ENCODE data around the gene DOCK7. TPM values are rescaled to one million over a fixed set of nuclear protein-coding genes. Genes with fewer than 3 reads are reported as not detected.

The DOCK7 gene
- total RNA-seq, 2 donors from 2014 or later = 9.8 to 11.9 TPM

DNA sequence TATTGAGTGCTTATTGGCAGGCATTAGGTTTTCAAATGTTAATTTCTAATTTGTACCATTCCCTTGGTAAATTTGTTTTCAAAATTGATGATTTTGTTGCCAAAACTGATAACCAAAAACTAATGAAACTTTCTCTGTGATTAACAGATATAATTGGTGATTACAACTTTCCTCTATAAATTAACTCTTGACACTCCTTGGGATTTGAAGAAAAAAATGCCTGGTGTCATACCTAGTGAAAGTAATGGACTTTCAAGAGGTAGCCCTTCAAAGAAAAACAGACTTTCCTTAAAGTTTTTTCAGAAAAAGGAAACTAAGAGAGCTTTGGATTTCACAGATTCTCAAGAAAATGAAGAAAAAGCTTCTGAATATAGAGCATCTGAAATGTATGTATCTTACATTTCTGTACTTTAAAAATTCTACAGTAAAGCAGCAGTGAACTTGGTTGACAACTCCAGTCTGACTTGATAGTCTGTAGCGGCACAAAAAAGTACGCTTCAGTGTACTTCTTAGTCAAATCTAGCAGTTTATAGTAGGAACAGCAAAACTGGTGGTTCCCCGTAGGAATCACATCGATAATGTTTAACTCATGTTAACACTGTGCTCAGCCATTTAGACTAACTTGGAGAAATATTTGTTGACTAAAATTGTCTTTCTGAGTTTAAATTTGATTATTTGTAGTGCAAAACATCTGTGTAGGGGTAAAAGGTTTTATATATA lies 248.4 kb downstream of the DOCK7 start:
- no peaks in the 10 kb centered on the region for H3K27me3 ChIP-seq
- H3K4me3 ChIP-seq = no peak overlapping the region
- DNase-seq (ENCODE audit: low spot score) = no peak
- H3K9me3 ChIP-seq = no peaks in the 10 kb centered on the region
- H3K36me3 ChIP-seq = peaks cover 9% of the 10 kb centered on the region
- peaks cover 0 to 27% of the 10 kb centered on the region in 2 donors for H3K4me1 ChIP-seq
- H3K27ac ChIP-seq = no peak overlapping the region
- no peak for TF ChIP-seq CTCF (IDR thresholded peaks at IDR 0.05)

DNA sequence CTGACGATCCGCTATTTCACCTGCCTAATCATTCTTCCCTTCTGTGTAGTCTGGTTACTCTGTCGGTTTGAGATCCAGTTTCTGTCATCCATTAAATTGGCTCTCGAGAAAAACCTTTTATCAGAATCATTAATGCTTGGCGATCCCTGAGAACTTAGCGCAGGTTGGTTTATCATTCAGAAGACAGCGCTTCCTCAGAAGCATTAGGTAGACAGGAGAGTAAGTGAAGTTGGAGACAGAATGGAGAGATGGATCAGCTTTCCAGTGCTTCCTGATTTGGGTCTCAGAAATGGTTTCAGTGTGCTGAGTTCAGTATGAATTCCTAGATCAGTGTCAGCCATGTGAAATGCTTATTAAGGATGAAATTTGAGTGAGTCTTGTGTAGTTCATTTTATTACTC lies 250.0 kb downstream of the DOCK7 start:
- Histone ChIP-seq H3K9me3 (no peaks in the 10 kb centered on the region), H3K36me3 (peaks cover 9% of the 10 kb centered on the region), H3K4me1 (peaks cover 0 to 29% of the 10 kb centered on the region in 2 donors), H3K4me3 (peak overlapping the region; percentile 78 to 96), H3K27ac (peak overlapping the region in 1 of 2 donors; percentile 95), H3K27me3 (no peaks in the 10 kb centered on the region)
- DNase-seq (ENCODE audit: low spot score) = no peak
- no peak for TF ChIP-seq CTCF (IDR thresholded peaks at IDR 0.05)

GRCh38 chr1:62437273-62437940 lies 250.8 kb downstream of the DOCK7 start:
- H3K27me3 ChIP-seq = no peaks in the 10 kb centered on the region
- H3K27ac ChIP-seq = peak overlapping the region; percentile 95 to 98
- no peak for DNase-seq (ENCODE audit: low spot score)
- peaks cover 9% of the 10 kb centered on the region for H3K36me3 ChIP-seq
- peaks cover 0 to 29% of the 10 kb centered on the region in 2 donors for H3K4me1 ChIP-seq
- H3K9me3 ChIP-seq = no peaks in the 10 kb centered on the region
- no peak for TF ChIP-seq CTCF (IDR thresholded peaks at IDR 0.05)
- H3K4me3 ChIP-seq = peak overlapping the region; percentile 78 to 96

DNA sequence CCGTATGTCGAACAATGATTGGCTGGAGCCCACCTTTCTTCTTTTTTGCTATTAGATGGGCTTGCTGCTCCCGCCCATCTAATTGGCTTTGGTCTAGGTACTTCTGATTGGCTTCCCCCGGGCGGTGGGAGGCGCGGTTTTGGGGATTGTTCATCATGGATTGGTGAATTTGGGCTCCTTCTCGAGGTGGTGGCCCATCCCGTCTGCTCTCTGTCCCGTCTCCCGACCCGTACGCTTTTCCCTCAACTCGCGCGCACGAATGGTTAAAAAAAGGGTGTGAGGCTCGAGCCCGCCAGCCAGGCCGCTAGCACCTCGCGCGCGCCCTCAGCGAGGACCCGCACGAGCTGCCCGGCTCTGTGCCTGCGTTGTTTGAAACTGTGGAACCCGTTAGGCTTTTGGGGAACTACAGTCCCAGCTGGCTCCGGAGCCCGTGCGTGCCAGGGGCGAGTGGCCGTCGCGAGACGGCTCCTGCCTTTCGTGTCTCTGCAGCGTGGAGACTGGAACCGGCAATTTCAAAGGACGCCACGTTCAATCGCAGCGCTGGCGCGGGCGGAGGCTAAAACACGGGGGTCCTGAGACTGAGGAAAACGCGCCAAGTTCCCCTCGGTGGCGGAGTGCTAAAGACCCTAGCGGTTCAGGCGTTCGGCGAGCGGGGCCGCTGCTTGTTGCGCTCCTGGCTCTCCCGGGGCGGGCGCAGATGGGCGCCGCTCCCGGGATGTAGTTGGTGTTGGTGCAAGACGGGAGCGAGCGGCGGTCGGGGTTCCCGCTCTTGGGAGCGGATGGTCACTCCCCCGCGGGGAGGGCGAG lies 251.5 kb downstream of the DOCK7 start, which contains the start of gene USP1:
Gene USP1 (plus strand): TSS at position 584 of the 807 bp plus-strand sequence. CDS start 2,819 bp downstream, outside the sequence.
- no peaks in the 10 kb centered on the region for H3K27me3 ChIP-seq
- no peaks in the 10 kb centered on the region for H3K9me3 ChIP-seq
- H3K27ac ChIP-seq = peak within 1 kb of the TSS; percentile 95 to 98
- peaks cover 0 to 29% of the 10 kb centered on the region in 2 donors for H3K4me1 ChIP-seq
- H3K36me3 ChIP-seq = peaks cover 9% of the 10 kb centered on the region
- H3K4me3 ChIP-seq = peak within 1 kb of the TSS; percentile 78 to 96
- peak; percentile 99 for DNase-seq (ENCODE audit: low spot score)
- no peak for TF ChIP-seq CTCF (IDR thresholded peaks at IDR 0.05)

GRCh38 chr1:62436039-62436465 lies 252.1 kb downstream of the DOCK7 start:
- Histone ChIP-seq H3K4me1 (peaks cover 0 to 29% of the 10 kb centered on the region in 2 donors), H3K27me3 (no peaks in the 10 kb centered on the region), H3K9me3 (no peaks in the 10 kb centered on the region), H3K36me3 (peaks cover 3% of the 10 kb centered on the region), H3K4me3 (peak overlapping the region; percentile 78 to 96), H3K27ac (peak overlapping the region; percentile 95 to 98)
- no peak for TF ChIP-seq CTCF (IDR thresholded peaks at IDR 0.05)
- no peak for DNase-seq (ENCODE audit: low spot score)

All from right atrium auricular region (tissue), 2 donors.